GM21390 (cell line): Measurements from ENCODE around the gene GPC6.

Experiments
- ATAC-seq: cut with Tn5 transposase; IDR thresholded peaks from one replicate; pipeline ENCODE4 v1.9.1; 2021; ENCODE audit not compliant: unreplicated experiment

GPC6 gene

GRCh38 chr13:94228763-94229162 is 1002.2 kb downstream of the GPC6 start:
- ATAC-seq = no peak

DNA sequence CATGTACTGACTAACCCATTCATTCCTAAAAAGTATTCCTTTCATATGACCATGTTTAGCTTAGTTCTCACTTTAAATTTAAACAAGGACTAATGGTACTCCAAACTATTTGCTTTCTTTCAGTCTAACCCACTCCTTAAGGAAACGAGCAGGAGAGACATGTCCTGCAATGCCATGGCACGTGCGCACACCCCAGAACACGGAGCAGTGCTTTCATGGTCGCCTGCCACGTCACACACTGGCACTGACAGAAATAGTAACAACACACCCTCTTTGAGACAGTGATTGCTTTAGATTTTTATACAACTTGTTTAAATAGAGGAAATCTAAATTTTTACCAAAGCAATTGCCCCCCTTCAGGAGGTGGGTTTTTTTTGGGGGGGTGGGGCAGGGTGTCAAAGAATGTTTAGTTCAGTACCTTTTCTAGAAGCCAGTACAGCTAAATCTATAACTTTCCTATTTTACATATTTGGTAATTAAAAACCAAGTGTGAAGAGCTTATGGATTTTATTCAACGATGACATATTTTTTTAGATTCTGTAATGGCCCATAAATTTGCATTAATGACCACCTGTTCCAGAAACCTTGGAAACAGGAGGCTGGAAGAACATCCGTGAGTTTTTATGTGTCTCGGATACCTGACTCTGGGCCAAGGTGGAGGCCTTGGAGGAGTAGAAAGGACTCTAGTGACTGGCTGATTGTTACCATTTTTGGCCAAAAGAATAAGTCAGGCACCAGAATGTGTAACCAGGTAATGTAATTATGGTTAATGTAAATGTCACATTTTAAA is 1005.7 kb downstream of the GPC6 start:
- no peak for ATAC-seq

DNA sequence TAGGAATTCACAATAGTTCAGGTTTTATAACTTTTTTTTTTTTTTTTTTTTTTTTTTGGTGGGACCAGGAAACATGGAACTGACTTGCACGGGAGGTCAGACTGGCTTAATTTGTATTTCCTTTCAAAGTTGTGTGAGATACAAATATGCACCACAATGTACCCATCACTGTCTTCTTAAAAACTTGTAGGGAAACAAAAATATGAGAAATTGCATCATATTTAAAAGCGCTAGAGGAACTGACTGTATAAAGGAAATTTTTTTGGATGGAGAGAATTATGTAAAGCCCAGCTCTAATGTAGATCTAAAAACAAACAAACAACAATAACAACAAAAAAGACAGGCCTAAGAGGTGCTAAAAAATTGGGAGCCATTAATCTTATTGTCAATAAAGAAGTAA is 1006.3 kb downstream of the GPC6 start:
- ATAC-seq = no peak

- ATAC-seq = no peak
Observed at GRCh38 chr13:94233401-94233800, 1006.8 kb downstream of the GPC6 start.

GRCh38 chr13:94233837-94234236 is 1007.2 kb downstream of the GPC6 start:
- ATAC-seq = no peak

GRCh38 chr13:94234738-94235137 is 1008.1 kb downstream of the GPC6 start:
- ATAC-seq = no peak

- ATAC-seq = no peak
Observed at GRCh38 chr13:94236132-94236531, 1009.5 kb downstream of the GPC6 start.

DNA sequence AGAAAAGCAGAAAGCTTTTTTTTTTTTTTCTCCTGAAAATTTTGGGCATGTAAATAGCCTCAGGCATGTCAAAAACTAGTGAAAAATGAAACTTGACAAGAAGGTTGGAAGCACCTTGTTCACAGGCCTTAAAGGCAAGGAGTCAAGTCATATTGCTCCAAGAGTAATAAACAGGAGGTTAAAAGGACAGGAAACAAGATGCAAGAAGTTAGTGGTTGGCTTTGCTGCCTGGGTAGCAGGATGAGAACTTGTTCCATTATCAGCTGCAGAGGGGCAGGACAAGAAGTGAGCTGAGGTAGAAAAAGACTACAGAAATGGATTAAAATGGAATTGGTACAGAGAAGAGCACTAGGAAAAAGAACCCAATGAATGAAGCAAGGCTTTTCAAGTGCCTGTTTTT is 1010.3 kb downstream of the GPC6 start:
- no peak for ATAC-seq

GRCh38 chr13:94239135-94239534 is 1012.5 kb downstream of the GPC6 start:
- no peak for ATAC-seq

- no peak for ATAC-seq
Observed at GRCh38 chr13:94242554-94242953, 1015.9 kb downstream of the GPC6 start.

DNA sequence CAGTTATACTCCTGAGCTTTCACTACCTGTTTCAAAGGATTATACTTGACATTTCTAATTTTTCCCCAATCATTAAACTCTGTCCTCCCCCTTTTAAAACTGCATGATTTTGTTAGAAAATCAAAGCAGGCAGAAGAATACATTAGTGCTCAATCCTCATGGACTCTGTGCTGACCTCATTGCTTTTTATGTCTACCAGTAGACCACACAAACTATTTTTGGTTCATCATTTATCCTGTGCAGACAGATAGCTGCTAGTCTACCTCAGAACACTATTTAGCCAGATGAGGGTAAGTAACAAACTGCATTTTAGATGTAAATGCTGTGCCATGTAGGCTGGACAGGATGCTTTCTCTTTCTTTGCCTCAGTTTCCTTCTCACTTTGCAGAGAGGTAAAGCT is 1016.9 kb downstream of the GPC6 start:
- no peak for ATAC-seq

GRCh38 chr13:94246495-94246894 is 1019.9 kb downstream of the GPC6 start:
- no peak for ATAC-seq

DNA sequence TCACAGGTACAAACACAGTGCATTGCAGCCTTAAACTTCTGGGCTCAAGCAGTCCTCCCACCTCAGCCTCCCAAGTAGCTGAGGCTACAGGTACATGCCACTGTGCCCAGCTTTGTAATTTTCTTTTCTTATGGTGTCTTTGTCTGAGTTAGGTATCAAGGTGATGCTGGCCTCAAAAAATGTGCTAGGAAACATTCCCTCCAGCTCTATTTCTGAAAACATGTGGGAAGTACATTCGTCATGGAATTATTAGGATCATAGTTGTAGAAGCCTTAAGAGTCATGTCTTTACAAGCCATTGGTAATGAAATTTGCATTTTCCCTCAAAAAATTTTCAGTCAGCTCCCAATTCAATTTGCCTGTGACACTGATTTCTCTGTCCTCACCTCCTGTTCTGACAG is 1021.3 kb downstream of the GPC6 start:
- no peak for ATAC-seq

DNA sequence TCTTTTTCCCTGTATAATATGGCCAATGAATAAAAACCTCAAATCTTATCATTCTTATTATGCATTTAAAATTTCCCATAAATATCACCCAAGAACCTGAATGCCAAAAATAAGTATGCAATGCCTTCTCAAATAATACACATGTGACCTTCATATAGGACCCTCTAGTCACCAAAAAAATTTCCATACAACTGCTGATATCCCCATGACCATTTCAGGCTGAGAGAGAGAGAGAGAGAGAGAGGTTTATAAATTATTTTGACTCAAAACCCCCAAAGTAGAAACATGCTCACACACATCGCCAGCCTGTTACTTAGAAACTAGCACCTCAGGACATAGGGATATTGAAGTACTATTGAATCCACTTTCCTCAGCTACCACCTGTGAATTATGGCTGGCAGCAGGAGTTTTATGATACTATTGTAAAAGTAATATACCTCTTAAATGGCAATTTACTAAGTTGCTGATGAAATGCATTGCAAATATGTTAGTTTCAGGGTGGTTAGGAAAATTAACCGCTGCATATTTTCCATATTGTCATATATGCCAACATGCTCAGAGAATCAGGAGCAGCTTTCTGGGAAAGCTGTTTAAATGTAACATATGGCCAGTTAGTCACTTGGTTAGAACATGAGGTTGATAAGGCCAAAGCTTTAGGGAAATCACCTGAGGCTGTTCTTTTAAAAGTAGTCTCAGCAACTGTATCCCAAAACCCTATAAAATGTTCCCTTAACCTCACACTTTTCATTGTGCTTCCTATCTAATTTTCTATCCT is 1022.0 kb downstream of the GPC6 start:
- ATAC-seq = no peak

- ATAC-seq = no peak
Observed at GRCh38 chr13:94249512-94249911, 1022.9 kb downstream of the GPC6 start.

DNA sequence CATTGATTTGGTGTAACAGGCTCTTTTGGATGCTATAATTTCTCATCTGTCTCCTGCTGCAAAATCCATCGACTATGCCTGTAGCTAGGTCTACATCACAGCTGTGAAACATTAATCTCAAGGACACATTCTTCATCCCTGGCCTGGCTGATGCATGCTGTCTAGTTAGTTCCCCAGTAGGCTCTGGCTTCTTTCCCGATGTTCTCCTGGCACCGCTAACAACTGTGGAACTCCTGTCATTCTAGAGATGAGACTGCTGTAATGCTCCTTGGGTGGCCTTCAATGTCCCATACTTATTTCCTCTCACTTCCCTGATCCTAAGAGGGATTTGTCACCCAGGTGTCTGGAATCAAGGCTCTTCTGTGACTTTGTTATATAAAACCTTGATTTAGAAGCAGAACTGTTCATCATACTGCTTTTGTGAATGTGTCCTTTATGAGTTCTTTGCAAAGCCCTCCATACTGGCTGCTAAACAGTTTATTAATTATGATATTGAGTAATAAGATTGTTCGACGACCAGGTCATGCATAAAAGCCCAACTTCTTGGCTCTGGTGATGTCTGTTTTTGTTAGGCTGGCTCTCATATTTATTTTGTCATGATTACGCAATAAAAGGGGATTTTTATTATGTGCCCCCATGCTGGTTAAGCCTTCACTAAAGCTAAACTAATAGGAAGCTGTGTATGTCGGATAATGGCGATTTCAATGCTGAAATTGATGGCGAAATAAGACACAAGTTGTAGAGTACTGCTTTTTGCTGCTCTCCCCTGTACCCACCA is 1025.4 kb downstream of the GPC6 start:
- no peak for ATAC-seq

GRCh38 chr13:94254737-94255136 is 1028.1 kb downstream of the GPC6 start:
- ATAC-seq = no peak

- ATAC-seq = no peak
Observed at GRCh38 chr13:94256721-94257120, 1030.1 kb downstream of the GPC6 start.

DNA sequence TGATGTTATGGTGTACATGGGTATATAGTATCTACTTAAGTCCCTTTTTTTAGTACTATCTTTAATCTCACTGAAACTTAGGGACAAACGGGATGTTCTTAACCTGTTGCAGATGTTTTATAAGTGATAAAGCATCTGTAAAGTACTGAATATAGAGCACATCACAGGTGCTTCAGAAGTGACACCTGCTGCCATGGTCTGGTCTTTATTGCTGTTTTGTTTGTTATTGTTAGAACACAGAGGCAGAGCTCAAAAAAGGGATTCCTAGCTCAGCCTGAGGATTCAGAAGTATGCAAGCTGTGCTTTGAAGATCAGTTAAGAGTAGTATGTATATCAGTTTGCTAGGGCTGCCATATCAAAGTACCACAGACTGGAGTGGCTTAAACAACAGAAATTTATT is 1033.4 kb downstream of the GPC6 start:
- no peak for ATAC-seq

DNA sequence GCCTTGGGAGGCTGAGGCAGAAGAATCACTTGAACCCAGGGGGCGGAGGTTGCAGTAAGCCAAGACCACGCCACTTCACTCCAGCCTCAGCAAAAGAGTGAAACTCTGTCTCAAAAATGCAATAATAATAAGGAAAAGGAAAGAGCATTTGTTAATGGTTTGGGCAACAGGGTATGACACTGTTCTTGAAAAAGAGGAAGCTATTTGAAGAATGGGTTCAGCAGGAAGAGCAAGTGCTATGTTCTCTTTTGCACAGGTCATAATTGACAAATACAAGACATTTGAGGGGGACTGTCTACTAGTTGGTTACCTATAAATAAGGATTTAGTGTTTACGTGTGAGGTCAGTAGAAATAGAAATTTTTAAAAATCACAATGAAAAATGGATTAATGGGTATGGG is 1034.6 kb downstream of the GPC6 start:
- no peak for ATAC-seq

DNA sequence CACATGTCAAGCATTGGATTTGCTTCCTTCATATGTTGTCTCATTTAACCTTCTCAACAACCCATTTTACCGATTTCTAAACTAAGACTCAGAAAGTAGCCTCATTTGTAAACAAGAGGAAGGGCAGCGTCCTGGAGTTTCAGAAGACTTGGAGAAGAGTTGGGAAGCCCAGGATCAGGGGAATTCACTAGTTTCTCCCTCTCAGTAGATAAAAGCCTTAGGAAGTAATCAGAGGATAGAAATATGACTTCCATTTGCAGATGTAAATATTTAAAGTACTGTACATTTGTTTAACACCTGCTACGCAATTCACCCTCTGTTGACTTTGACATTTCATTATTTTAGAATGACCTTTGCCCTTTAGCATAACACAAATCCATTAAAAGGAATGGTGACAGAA is 1036.4 kb downstream of the GPC6 start:
- no peak for ATAC-seq
